ENCODE results near the gene PGGHG.
"Not testable (repeated sequence)": the region's sequence is repeated elsewhere in the genome, so short reads cannot be mapped to it uniquely, and the experiment has no call there.

The PGGHG gene

GRCh38 chr11:284105-285020 lies 4.6 kb upstream of the PGGHG start:
- no peak for DNase-seq (ENCODE audit: low read depth, low spot score)
- no peak overlapping the region for H3K27ac ChIP-seq

DNA sequence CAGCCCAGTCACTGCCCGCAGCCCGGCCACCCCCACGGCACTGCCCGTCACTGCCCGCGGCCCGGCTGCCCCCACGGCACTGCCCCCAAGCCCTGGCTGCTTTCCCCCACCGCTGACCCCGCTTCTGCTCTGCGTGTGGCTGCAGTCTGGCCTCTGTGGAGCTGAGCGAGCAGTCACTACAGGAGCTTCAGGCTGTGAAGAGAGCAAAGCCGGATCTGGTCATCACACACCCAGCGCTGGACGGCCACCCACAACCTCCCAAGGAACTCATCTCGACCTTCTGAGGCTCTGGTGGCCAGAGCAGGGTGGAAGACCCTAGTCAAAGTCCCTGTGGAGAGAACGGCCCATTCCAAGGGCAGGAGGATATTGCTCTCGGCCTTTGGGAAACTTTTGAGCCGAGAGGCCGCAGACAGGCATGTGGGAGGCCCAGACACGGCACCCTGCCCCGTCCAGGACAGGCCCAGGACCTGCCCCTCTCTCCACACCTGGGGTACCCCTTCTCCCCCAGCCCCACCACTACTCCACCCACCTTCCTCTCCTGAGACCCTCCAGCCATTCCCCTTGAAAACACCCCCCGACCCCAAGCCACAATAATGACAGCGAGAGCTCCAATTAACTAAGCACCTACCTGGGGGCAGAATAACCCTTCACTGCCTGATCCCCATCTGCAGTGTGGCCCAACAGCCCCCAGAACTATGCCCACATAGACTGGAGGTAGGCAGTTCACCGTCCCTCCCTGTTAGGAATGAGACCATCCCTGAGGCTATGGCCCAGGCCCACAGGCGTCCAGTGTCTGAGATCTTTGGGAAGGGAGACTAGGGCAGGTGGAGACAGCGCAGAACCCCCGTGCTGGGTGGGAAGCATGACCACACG lies 3.7 kb upstream of the PGGHG start:
- no peak overlapping the region for H3K27ac ChIP-seq
- DNase-seq (ENCODE audit: low read depth, low spot score), result no peak

DNA sequence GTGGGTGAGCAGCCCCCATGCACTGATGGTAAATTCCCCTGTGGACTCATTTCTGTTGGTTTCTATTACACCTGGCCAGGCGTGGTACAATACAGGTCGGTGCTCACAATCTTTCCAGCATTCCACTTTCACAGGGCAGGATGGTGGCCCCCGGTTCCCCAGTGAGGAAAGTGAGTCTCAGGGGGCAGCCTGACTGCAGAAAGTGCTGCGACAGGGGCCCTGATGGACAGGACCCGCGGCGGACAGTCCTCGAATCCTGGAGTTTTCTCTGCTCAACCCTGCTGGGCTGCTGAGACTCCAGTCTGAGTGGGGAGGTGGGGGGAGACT lies 3.1 kb upstream of the PGGHG start:
- H3K27ac ChIP-seq, result no peak overlapping the region
- no peak for DNase-seq (ENCODE audit: low read depth, low spot score)

GRCh38 chr11:286977-287820 lies 1.7 kb upstream of the PGGHG start:
- not testable (repeated sequence) for H3K27ac ChIP-seq; DNase-seq (ENCODE audit: low read depth, low spot score)

GRCh38 chr11:287821-288477 lies 977 bp upstream of the PGGHG start:
- H3K27ac ChIP-seq, result no peak overlapping the region
- DNase-seq (ENCODE audit: low read depth, low spot score), result no peak

DNA sequence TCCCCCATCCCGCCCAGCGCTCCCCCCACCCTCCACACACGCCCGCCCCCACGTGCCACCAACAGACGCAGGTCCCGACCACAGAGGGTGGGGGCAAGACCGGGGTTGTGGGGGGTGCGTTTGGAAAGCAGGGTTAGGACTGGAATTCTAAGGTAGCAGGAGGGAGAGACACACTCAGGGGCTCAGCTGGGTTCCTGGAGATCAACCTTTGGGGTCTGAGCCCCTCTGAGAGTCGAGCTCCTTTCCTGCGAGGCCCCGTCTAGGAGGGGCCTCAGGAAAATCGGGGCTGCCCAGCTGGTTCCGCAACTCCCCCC lies 429 bp downstream of the PGGHG start:
- H3K27ac ChIP-seq, result no peak overlapping the region

GRCh38 chr11:289712-290620 lies 1.0 kb downstream of the PGGHG start:
- no peak overlapping the region for H3K27ac ChIP-seq
- no peak for DNase-seq (ENCODE audit: low read depth, low spot score)

More for the DNA sequence above, 429 bp downstream of the PGGHG start:
- no peak for DNase-seq (ENCODE audit: low read depth, low spot score)

DNA sequence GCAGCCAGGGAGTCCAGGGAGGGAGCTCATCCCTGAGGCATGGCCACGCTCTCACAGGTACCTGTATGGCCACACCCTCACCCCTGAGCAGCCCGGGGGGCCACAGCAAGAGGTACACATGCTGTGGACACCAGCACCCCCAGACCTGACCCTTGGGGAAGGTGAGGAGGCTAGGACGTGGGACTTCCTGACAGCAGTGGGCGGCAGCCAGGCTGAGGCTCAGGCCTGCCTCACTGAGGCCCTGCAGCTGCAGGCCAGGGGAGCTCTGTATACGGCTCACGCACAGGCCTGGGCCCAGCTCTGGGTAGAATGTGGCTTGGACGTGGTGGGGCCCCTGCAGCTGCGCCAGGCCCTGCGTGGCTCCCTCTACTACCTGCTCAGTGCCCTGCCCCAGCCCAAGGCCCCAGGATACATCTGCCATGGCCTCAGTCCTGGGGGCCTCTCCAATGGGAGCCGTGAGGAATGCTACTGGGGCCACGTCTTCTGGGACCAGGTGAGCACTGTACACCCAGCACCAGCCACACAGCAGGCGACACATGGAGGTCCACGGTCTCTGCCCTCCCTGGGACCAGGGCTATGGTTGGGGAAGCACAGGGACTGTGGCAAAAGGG lies 1.8 kb downstream of the PGGHG start:
- DNase-seq (ENCODE audit: low read depth, low spot score), result no peak

GRCh38 chr11:291281-292210 lies 2.6 kb downstream of the PGGHG start:
- no peak for DNase-seq (ENCODE audit: low read depth, low spot score)
- H3K27ac ChIP-seq, result no peak overlapping the region

More for the DNA sequence above, 1.8 kb downstream of the PGGHG start:
- no peak overlapping the region for H3K27ac ChIP-seq

DNA sequence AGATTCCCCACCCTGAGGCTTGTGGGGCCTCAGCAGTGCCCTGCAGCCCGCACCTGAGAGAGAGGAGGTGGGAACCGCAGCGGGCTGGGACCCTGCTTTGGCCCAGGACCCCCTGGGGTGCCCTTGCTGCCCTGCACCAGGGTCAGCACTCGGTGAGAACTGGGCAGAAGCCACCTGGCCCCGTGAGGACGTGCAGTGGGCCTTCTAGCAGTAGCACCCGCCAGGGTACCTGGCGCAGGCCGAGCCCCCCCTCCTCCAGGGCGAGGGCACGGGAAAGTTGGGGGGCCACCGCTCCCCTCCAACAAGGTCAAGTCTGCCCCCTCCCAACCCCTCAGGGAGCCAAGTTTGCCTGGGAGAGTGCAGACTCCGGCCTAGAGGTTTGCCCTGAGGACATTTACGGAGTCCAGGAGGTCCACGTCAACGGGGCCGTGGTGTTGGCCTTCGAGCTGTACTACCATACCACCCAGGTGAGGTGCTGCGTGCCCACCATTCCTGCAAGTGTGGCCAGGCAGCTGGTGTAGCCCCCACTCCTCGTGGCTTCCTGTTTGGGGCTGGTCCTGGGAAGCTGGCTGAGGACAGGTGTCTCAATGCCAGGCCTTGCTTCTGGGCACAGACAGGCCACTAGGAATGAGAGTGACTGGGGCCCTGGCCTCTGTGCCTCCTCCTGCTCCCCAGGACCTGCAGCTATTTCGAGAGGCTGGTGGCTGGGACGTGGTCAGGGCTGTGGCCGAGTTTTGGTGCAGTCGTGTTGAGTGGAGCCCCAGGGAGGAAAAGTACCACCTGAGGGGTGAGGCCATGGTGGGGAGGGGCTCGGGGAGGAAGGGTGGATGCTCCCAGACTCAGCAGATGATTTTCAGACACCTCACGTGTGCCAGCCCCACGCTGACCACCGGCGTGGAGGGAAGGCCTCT lies 3.5 kb downstream of the PGGHG start:
- no peak for DNase-seq (ENCODE audit: low read depth, low spot score)
- no peak overlapping the region for H3K27ac ChIP-seq

DNA sequence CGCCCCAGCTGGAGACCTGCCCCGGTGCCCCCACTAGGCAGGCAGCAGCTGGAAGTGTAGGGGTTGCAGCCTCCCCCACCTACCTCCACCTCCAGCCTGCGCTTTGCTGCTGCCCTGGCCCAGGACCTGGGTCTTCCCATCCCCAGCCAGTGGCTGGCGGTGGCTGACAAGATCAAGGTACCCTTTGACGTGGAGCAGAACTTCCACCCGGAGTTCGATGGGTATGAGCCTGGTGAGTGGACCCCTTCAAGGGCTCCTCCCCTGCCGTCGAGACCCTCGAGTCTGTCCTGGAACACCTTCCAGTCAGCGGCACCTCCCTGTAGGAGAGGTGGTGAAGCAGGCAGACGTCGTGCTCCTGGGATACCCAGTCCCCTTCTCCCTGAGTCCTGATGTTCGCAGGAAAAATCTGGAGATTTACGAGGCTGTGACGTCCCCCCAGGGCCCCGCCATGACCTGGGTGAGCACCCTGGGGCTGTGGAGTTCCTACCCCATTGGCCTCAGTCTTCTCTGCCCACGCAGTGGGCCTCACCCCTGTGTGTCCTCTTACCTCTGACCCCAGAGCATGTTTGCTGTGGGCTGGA lies 4.4 kb downstream of the PGGHG start:
- no peak for DNase-seq (ENCODE audit: low read depth, low spot score)
- H3K27ac ChIP-seq, result no peak overlapping the region

- DNase-seq (ENCODE audit: low read depth, low spot score), result no peak
- no peak overlapping the region for H3K27ac ChIP-seq
Observed at GRCh38 chr11:293852-294661, 5.1 kb downstream of the PGGHG start.

DNA sequence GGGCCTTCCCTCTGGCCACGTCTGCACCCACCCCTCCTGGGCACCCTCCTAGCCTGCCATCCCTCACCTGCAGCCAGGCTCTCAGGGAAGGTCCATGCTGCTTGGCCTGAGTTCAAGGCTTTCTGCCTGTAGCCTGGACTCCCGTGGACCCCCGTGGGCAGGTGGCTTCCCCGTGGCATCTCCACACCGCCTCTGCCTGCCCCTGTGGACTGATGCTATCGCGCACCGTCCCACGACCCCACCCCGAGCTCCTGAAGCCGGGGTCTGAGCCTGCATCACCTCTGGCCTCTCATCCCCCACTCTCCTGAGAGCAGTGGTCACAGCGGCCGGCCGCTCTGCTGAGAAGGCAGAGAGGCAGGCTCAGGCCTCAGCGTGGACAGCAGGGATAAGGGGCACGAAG lies 5.9 kb downstream of the PGGHG start:
- no peak overlapping the region for H3K27ac ChIP-seq

GRCh38 chr11:295351-296170 lies 6.6 kb downstream of the PGGHG start:
- DNase-seq (ENCODE audit: low read depth, low spot score), result no peak
- H3K27ac ChIP-seq, result no peak overlapping the region

More for the DNA sequence above, 5.9 kb downstream of the PGGHG start:
- DNase-seq (ENCODE audit: low read depth, low spot score), result no peak

Measured in epithelial cell of prostate (primary cell).